ENCODE measurements around the gene GSC2.

The GSC2 gene

GRCh38 chr22:19109198-19110063 lies 40.7 kb downstream of the GSC2 start:
- TF ChIP-seq CTCF (IDR thresholded peaks at IDR 0.05; ENCODE audit: insufficient read depth, low read length) (no peak), REST (IDR thresholded peaks at IDR 0.05; ENCODE audit: insufficient replicate concordance, low read depth) (peak; percentile 35), GABPA (IDR thresholded peaks at IDR 0.05; ENCODE audit: low read depth) (0 out of 2 replicates have a peak, but pooled peaks have one; percentile 36), POLR2AphosphoS5 (IDR thresholded peaks at IDR 0.05; ENCODE audit: low read depth) (peak; percentile 53; the same call in 1 of the 2 replicates), SPI1 (IDR thresholded peaks at IDR 0.05; ENCODE audit: borderline replicate concordance, low read depth) (peak; percentile 85; the same call in 1 of the 2 replicates)
- Histone ChIP-seq H3K27me3 (ENCODE audit: insufficient read depth, poor library complexity, severe bottlenecking) (no peaks in the 10 kb centered on the region), H3K27ac (replicated peaks) (peak overlapping the region; percentile 81), H3K4me3 (replicated peaks; ENCODE audit: insufficient read depth, low read length) (no peak overlapping the region)
- peak; percentile 88 to 90 for DNase-seq (ENCODE audit: low read depth in 1 of 2, low spot score in 1 of 2)

- no peaks in the 10 kb centered on the region for H3K27me3 ChIP-seq (ENCODE audit: insufficient read depth, poor library complexity, severe bottlenecking)
- no peak for DNase-seq (ENCODE audit: low read depth in 1 of 2, low spot score in 1 of 2)
- H3K27ac ChIP-seq (replicated peaks), result peak overlapping the region; percentile 81
- H3K4me3 ChIP-seq (replicated peaks; ENCODE audit: insufficient read depth, low read length), result no peak overlapping the region
- no peak for TF ChIP-seq GABPA (IDR thresholded peaks at IDR 0.05; ENCODE audit: low read depth)
- TF ChIP-seq POLR2AphosphoS5 (IDR thresholded peaks at IDR 0.05; ENCODE audit: low read depth), result no peak
- no peak for TF ChIP-seq REST (IDR thresholded peaks at IDR 0.05; ENCODE audit: insufficient replicate concordance, low read depth)
- TF ChIP-seq CTCF (IDR thresholded peaks at IDR 0.05; ENCODE audit: insufficient read depth, low read length), result no peak
- TF ChIP-seq SPI1 (IDR thresholded peaks at IDR 0.05; ENCODE audit: borderline replicate concordance, low read depth), result no peak
These were observed 41.3 kb downstream of the GSC2 start for GRCh38 chr22:19108807-19109197.

GRCh38 chr22:19107730-19108074 lies 42.4 kb downstream of the GSC2 start:
- TF ChIP-seq SPI1 (IDR thresholded peaks at IDR 0.05; ENCODE audit: borderline replicate concordance, low read depth) (no peak), CTCF (IDR thresholded peaks at IDR 0.05; ENCODE audit: insufficient read depth, low read length) (no peak), POLR2AphosphoS5 (IDR thresholded peaks at IDR 0.05; ENCODE audit: low read depth) (no peak), GABPA (IDR thresholded peaks at IDR 0.05; ENCODE audit: low read depth) (no peak), REST (IDR thresholded peaks at IDR 0.05; ENCODE audit: insufficient replicate concordance, low read depth) (no peak)
- Histone ChIP-seq H3K4me3 (replicated peaks; ENCODE audit: insufficient read depth, low read length) (no peak overlapping the region), H3K27me3 (ENCODE audit: insufficient read depth, poor library complexity, severe bottlenecking) (no peaks in the 10 kb centered on the region), H3K27ac (replicated peaks) (peak overlapping the region; percentile 23)
- no peak for DNase-seq (ENCODE audit: low read depth in 1 of 2, low spot score in 1 of 2)

Measured in HL-60 (cell line).